Measurements from ENCODE around the gene HNRNPLL. TPM values are rescaled to one million over a fixed set of nuclear protein-coding genes. Genes with fewer than 3 reads are reported as not detected.

Gene HNRNPLL
- total RNA-seq, 1 experiment from 2014 or later: 59.4 TPM

DNA sequence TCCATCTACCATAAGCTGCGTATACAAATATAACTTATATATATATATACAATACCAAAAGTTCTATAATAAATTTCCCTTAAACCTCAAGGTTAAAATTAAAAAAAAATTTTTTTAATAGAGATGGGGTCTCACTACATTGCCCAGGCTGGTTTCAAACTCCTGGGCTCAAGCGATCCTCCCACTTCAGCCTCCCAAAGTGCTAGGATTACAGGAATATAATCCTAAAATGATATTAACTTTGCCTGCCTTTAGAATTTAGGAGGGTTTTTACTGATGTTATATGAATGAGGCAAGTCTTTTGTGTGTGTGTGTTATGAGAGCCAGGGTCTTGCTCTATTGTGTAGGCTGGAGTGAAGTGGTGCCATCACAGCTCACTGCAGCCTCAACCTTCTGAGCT lies 49.2 kb downstream of the HNRNPLL start:
- peaks cover 22% of the 10 kb centered on the region for H3K36me3 Mint-ChIP-seq (ENCODE audit: insufficient read depth, unreplicated experiment)

DNA sequence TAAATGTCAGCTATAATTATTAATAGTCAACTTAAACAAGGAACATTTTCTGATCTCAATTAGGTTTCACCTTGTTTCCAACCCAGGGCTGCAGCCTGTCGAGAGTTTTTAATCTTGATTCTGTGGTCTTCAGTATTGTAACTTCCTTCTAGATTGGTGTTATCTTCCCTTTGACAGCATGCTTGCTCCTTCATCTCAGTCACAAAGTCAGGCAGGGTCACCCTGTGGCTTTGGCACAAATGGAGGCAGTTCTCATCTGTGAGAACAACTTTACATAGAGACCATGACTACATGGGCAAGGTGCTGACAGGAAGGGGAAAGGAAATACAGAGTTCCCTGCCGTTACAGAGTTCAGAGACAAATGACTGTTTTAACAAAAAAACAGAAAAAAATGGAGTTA lies 50.5 kb downstream of the HNRNPLL start:
- ChIA-PET POLR2A (no interaction called here), CTCF (interaction anchor here (0.6 kb wide), 1 partner anchor 170 kb away, joined by 4 read pairs; no protein-coding TSS in a partner anchor)
- Mint-ChIP-seq H3K4me1 (ENCODE audit: low read depth, unreplicated experiment) (no peaks in the 10 kb centered on the region), H3K9me3 (ENCODE audit: unreplicated experiment) (no peaks in the 10 kb centered on the region), H3K4me3 (ENCODE audit: unreplicated experiment) (no peak overlapping the region), H3K27me3 (ENCODE audit: insufficient read depth, unreplicated experiment) (no peaks in the 10 kb centered on the region), H3K36me3 (ENCODE audit: insufficient read depth, unreplicated experiment) (peaks cover 22% of the 10 kb centered on the region), H3K27ac (ENCODE audit: unreplicated experiment) (no peak overlapping the region)
- no peak for DNase-seq
- H3K4me3 ChIP-seq (ENCODE audit: low read depth, low read length): no peak overlapping the region
- no peaks in the 10 kb centered on the region for H3K27me3 ChIP-seq (replicated peaks; ENCODE audit: control insufficient read depth, insufficient read depth, low read length)
- TF ChIP-seq, protein P1, sequence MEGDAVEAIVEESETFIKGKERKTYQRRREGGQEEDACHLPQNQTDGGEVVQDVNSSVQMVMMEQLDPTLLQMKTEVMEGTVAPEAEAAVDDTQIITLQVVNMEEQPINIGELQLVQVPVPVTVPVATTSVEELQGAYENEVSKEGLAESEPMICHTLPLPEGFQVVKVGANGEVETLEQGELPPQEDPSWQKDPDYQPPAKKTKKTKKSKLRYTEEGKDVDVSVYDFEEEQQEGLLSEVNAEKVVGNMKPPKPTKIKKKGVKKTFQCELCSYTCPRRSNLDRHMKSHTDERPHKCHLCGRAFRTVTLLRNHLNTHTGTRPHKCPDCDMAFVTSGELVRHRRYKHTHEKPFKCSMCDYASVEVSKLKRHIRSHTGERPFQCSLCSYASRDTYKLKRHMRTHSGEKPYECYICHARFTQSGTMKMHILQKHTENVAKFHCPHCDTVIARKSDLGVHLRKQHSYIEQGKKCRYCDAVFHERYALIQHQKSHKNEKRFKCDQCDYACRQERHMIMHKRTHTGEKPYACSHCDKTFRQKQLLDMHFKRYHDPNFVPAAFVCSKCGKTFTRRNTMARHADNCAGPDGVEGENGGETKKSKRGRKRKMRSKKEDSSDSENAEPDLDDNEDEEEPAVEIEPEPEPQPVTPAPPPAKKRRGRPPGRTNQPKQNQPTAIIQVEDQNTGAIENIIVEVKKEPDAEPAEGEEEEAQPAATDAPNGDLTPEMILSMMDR (IDR thresholded peaks at IDR 0.05; ENCODE audit: insufficient read depth in 1 of 2, low read depth in 1 of 2, low read length in 1 of 2, severe bottlenecking in 1 of 2, unreplicated experiment in 1 of 2): no peak
- BruUV-seq (replicated peaks): no TSS peak
- H3K9me3 ChIP-seq: no peaks in the 10 kb centered on the region
- H3K4me1 ChIP-seq: no peaks in the 10 kb centered on the region
- H3K36me3 ChIP-seq (ENCODE audit: control insufficient read depth, insufficient read depth, low read length): peaks cover 1% of the 10 kb centered on the region; the same call in 1 of the 2 replicates
- intact Hi-C loops (cut with micrococcal nuclease; ENCODE audit: unreplicated experiment): no loop called here

More for the DNA sequence above, 49.2 kb downstream of the HNRNPLL start:
- H3K9me3 Mint-ChIP-seq (ENCODE audit: unreplicated experiment): no peaks in the 10 kb centered on the region
- intact Hi-C loops (cut with micrococcal nuclease; ENCODE audit: unreplicated experiment): no loop called here
- TF ChIP-seq, protein P1 (IDR thresholded peaks at IDR 0.05; ENCODE audit: insufficient read depth in 1 of 2, low read depth in 1 of 2, low read length in 1 of 2, severe bottlenecking in 1 of 2, unreplicated experiment in 1 of 2): no peak
- no peaks in the 10 kb centered on the region for H3K4me1 ChIP-seq
- H3K27ac Mint-ChIP-seq (ENCODE audit: unreplicated experiment): no peak overlapping the region
- no peak for DNase-seq
- H3K9me3 ChIP-seq: no peaks in the 10 kb centered on the region
- ChIA-PET CTCF (no interaction called here), POLR2A (no interaction called here)
- no peaks in the 10 kb centered on the region for H3K4me1 Mint-ChIP-seq (ENCODE audit: low read depth, unreplicated experiment)
- no peaks in the 10 kb centered on the region for H3K27me3 Mint-ChIP-seq (ENCODE audit: insufficient read depth, unreplicated experiment)
- H3K4me3 ChIP-seq (ENCODE audit: low read depth, low read length): no peak overlapping the region
- no TSS peak for BruUV-seq (replicated peaks)
- H3K27me3 ChIP-seq (replicated peaks; ENCODE audit: control insufficient read depth, insufficient read depth, low read length): no peaks in the 10 kb centered on the region
- no peak overlapping the region for H3K4me3 Mint-ChIP-seq (ENCODE audit: unreplicated experiment)
- H3K36me3 ChIP-seq (ENCODE audit: control insufficient read depth, insufficient read depth, low read length): peaks cover 1% of the 10 kb centered on the region; the same call in 1 of the 2 replicates

DNA sequence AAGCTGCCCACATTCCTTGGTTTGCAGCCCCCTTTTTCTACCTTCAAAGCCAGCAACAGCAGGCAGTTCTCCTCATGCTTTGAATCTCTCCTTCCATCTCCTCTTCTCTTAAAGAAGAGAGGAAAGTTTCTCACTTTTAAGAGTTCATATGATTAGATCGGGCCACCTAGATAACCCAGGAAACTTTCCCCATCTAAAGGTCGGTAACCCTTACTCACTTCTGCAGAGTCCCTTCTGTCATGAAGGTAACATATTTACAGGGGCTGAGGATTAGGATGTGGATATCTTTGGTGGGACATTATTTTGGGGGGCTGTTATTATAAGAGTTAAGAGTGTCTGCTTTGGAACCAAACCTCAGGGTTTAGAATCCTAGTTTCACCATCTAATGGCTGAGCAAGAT lies 51.0 kb downstream of the HNRNPLL start:
- no TSS peak for BruUV-seq (replicated peaks)
- Histone ChIP-seq H3K36me3 (ENCODE audit: control insufficient read depth, insufficient read depth, low read length) (peaks cover 1% of the 10 kb centered on the region; the same call in 1 of the 2 replicates), H3K27me3 (replicated peaks; ENCODE audit: control insufficient read depth, insufficient read depth, low read length) (no peaks in the 10 kb centered on the region), H3K9me3 (no peaks in the 10 kb centered on the region), H3K4me1 (no peaks in the 10 kb centered on the region), H3K4me3 (ENCODE audit: low read depth, low read length) (no peak overlapping the region)
- DNase-seq: no peak
- intact Hi-C loops (cut with micrococcal nuclease; ENCODE audit: unreplicated experiment): no loop called here
- H3K9me3 Mint-ChIP-seq (ENCODE audit: unreplicated experiment): no peaks in the 10 kb centered on the region
- TF ChIP-seq, protein P1 (IDR thresholded peaks at IDR 0.05; ENCODE audit: insufficient read depth in 1 of 2, low read depth in 1 of 2, low read length in 1 of 2, severe bottlenecking in 1 of 2, unreplicated experiment in 1 of 2): no peak
- no peak overlapping the region for H3K4me3 Mint-ChIP-seq (ENCODE audit: unreplicated experiment)
- H3K36me3 Mint-ChIP-seq (ENCODE audit: insufficient read depth, unreplicated experiment): peaks cover 22% of the 10 kb centered on the region
- ChIA-PET POLR2A (no interaction called here), CTCF (no interaction called here)
- H3K27me3 Mint-ChIP-seq (ENCODE audit: insufficient read depth, unreplicated experiment): no peaks in the 10 kb centered on the region
- H3K4me1 Mint-ChIP-seq (ENCODE audit: low read depth, unreplicated experiment): no peaks in the 10 kb centered on the region
- no peak overlapping the region for H3K27ac Mint-ChIP-seq (ENCODE audit: unreplicated experiment)

Data from Caco-2 (cell line).